ENCODE results near the gene SMIM15.
A peak's percentile ranks its signal among the peaks of the same experiment; 100 is the strongest.

SMIM15 gene

GRCh38 chr5:61177716-61178115 lies 15.4 kb upstream of the SMIM15 start:
- Histone ChIP-seq H3K9me3 (ENCODE audit: control extremely low read depth in 1 of 5, control insufficient read depth in 4 of 5, insufficient read depth in 2 of 5, low read depth in 1 of 5, low read length in 4 of 5) (no peaks in the 10 kb centered on the region), H3K4me1 (ENCODE audit: control extremely low read depth in 1 of 4, control insufficient read depth in 4 of 4, insufficient read depth in 4 of 4, low read length in 3 of 4) (peaks cover 0 to 18% (median 6%) of the 10 kb centered on the region in 4 experiments), H3K27me3 (replicated peaks in 2 of 5; ENCODE audit: control insufficient read depth in 4 of 5, insufficient read depth in 5 of 5, low read length in 4 of 5) (no peaks in the 10 kb centered on the region), H3K27ac (ENCODE audit: insufficient read depth in 1 of 2, low read depth in 1 of 2, low read length in 2 of 2, poor library complexity in 1 of 2, severe bottlenecking in 2 of 2) (no peak overlapping the region), H3K4me3 (ENCODE audit: control insufficient read depth in 1 of 7, extremely low read depth in 1 of 7, insufficient read depth in 4 of 7, low read depth in 2 of 7, low read length in 6 of 7) (no peak overlapping the region), H3K36me3 (ENCODE audit: control insufficient read depth in 4 of 4, insufficient read depth in 4 of 4, low read length in 3 of 4) (no peaks in the 10 kb centered on the region)
- CTCF ChIA-PET: interaction anchor here (1.0 to 1.1 kb wide), 2 partner anchors 9 to 126 kb away, joined by 4 to 6 read pairs; no protein-coding TSS in a partner anchor
- 98% methylated on average over 6 of the region's 7 CpGs for WGBS (ENCODE audit: insufficient coverage)
- no peak for DNase-seq
- POLR2A ChIA-PET: interaction anchor here (0.5 kb wide), 1 partner anchor 16 kb away, joined by 3 read pairs; no protein-coding TSS in a partner anchor

GRCh38 chr5:61177070-61177469 lies 14.8 kb upstream of the SMIM15 start:
- ChIA-PET CTCF (interaction anchor here (3.0 kb wide), 1 partner anchor 14 kb away, joined by 11 read pairs; the partner anchor contains the start of gene SMIM15), POLR2A (no interaction called here)
- Histone ChIP-seq H3K4me3 (ENCODE audit: control insufficient read depth in 1 of 7, extremely low read depth in 1 of 7, insufficient read depth in 4 of 7, low read depth in 2 of 7, low read length in 6 of 7) (no peak overlapping the region), H3K9me3 (ENCODE audit: control extremely low read depth in 1 of 5, control insufficient read depth in 4 of 5, insufficient read depth in 2 of 5, low read depth in 1 of 5, low read length in 4 of 5) (no peaks in the 10 kb centered on the region), H3K4me1 (ENCODE audit: control extremely low read depth in 1 of 4, control insufficient read depth in 4 of 4, insufficient read depth in 4 of 4, low read length in 3 of 4) (peaks cover 0 to 12% (median 2%) of the 10 kb centered on the region in 4 experiments), H3K27me3 (replicated peaks in 2 of 5; ENCODE audit: control insufficient read depth in 4 of 5, insufficient read depth in 5 of 5, low read length in 4 of 5) (no peaks in the 10 kb centered on the region), H3K27ac (ENCODE audit: insufficient read depth in 1 of 2, low read depth in 1 of 2, low read length in 2 of 2, poor library complexity in 1 of 2, severe bottlenecking in 2 of 2) (no peak overlapping the region), H3K36me3 (ENCODE audit: control insufficient read depth in 4 of 4, insufficient read depth in 4 of 4, low read length in 3 of 4) (no peaks in the 10 kb centered on the region)
- WGBS (ENCODE audit: insufficient coverage): 93% methylated on average over 3 of the region's 3 CpGs
- DNase-seq: no peak

GRCh38 chr5:61176631-61177030 lies 14.4 kb upstream of the SMIM15 start:
- WGBS (ENCODE audit: insufficient coverage): 100% methylated on average over 1 of the region's 3 CpGs
- POLR2A ChIA-PET: no interaction called here
- no peaks in the 10 kb centered on the region for H3K36me3 ChIP-seq (ENCODE audit: control insufficient read depth in 4 of 4, insufficient read depth in 4 of 4, low read length in 3 of 4)
- no peaks in the 10 kb centered on the region for H3K9me3 ChIP-seq (ENCODE audit: control extremely low read depth in 1 of 5, control insufficient read depth in 4 of 5, insufficient read depth in 2 of 5, low read depth in 1 of 5, low read length in 4 of 5)
- H3K27ac ChIP-seq (ENCODE audit: insufficient read depth in 1 of 2, low read depth in 1 of 2, low read length in 2 of 2, poor library complexity in 1 of 2, severe bottlenecking in 2 of 2): no peak overlapping the region
- no peak for DNase-seq
- H3K4me3 ChIP-seq (ENCODE audit: control insufficient read depth in 1 of 7, extremely low read depth in 1 of 7, insufficient read depth in 4 of 7, low read depth in 2 of 7, low read length in 6 of 7): no peak overlapping the region
- H3K27me3 ChIP-seq (replicated peaks in 2 of 5; ENCODE audit: control insufficient read depth in 4 of 5, insufficient read depth in 5 of 5, low read length in 4 of 5): no peaks in the 10 kb centered on the region
- H3K4me1 ChIP-seq (ENCODE audit: control extremely low read depth in 1 of 4, control insufficient read depth in 4 of 4, insufficient read depth in 4 of 4, low read length in 3 of 4): peaks cover 0 to 10% (median 2%) of the 10 kb centered on the region in 4 experiments
- CTCF ChIA-PET: interaction anchor here (1.5 to 3.0 kb wide), 2 partner anchors 10 to 13 kb away, joined by 4 to 11 read pairs; partner anchors contain the start of gene SMIM15

GRCh38 chr5:61171479-61171878 lies 9.2 kb upstream of the SMIM15 start:
- peaks cover 0 to 2% (median 0%) of the 10 kb centered on the region in 4 experiments for H3K4me1 ChIP-seq (ENCODE audit: control extremely low read depth in 1 of 4, control insufficient read depth in 4 of 4, insufficient read depth in 4 of 4, low read length in 3 of 4)
- H3K27ac ChIP-seq (ENCODE audit: insufficient read depth in 1 of 2, low read depth in 1 of 2, low read length in 2 of 2, poor library complexity in 1 of 2, severe bottlenecking in 2 of 2): no peak overlapping the region
- no peaks in the 10 kb centered on the region for H3K27me3 ChIP-seq (replicated peaks in 2 of 5; ENCODE audit: control insufficient read depth in 4 of 5, insufficient read depth in 5 of 5, low read length in 4 of 5)
- H3K36me3 ChIP-seq (ENCODE audit: control insufficient read depth in 4 of 4, insufficient read depth in 4 of 4, low read length in 3 of 4): no peaks in the 10 kb centered on the region
- DNase-seq: no peak
- CTCF ChIA-PET: interaction anchor here (1.4 kb wide), 1 partner anchor 11 kb away, joined by 4 read pairs; no protein-coding TSS in a partner anchor
- POLR2A ChIA-PET: no interaction called here
- WGBS (ENCODE audit: insufficient coverage): no CpG with 5 or more reads among the region's 1 CpG
- no peak overlapping the region for H3K4me3 ChIP-seq (ENCODE audit: control insufficient read depth in 1 of 7, extremely low read depth in 1 of 7, insufficient read depth in 4 of 7, low read depth in 2 of 7, low read length in 6 of 7)
- H3K9me3 ChIP-seq (ENCODE audit: control extremely low read depth in 1 of 5, control insufficient read depth in 4 of 5, insufficient read depth in 2 of 5, low read depth in 1 of 5, low read length in 4 of 5): no peaks in the 10 kb centered on the region

- Histone ChIP-seq H3K9me3 (ENCODE audit: control extremely low read depth in 1 of 5, control insufficient read depth in 4 of 5, insufficient read depth in 2 of 5, low read depth in 1 of 5, low read length in 4 of 5) (no peaks in the 10 kb centered on the region), H3K27ac (ENCODE audit: insufficient read depth in 1 of 2, low read depth in 1 of 2, low read length in 2 of 2, poor library complexity in 1 of 2, severe bottlenecking in 2 of 2) (no peak overlapping the region), H3K4me1 (ENCODE audit: control extremely low read depth in 1 of 4, control insufficient read depth in 4 of 4, insufficient read depth in 4 of 4, low read length in 3 of 4) (peaks cover 0 to 2% (median 0%) of the 10 kb centered on the region in 4 experiments), H3K27me3 (replicated peaks in 2 of 5; ENCODE audit: control insufficient read depth in 4 of 5, insufficient read depth in 5 of 5, low read length in 4 of 5) (no peaks in the 10 kb centered on the region), H3K4me3 (ENCODE audit: control insufficient read depth in 1 of 7, extremely low read depth in 1 of 7, insufficient read depth in 4 of 7, low read depth in 2 of 7, low read length in 6 of 7) (no peak overlapping the region), H3K36me3 (ENCODE audit: control insufficient read depth in 4 of 4, insufficient read depth in 4 of 4, low read length in 3 of 4) (no peaks in the 10 kb centered on the region)
- CTCF ChIA-PET: interaction anchor here (1.4 to 3.1 kb wide), 6 partner anchors 9 to 490 kb away, joined by 3 to 23 read pairs (median 6); no protein-coding TSS in a partner anchor
- POLR2A ChIA-PET: interaction anchor here (0.6 kb wide), 1 partner anchor 203 kb away, joined by 4 read pairs; no protein-coding TSS in a partner anchor
- WGBS (ENCODE audit: insufficient coverage): 93% methylated on average over 6 of the region's 8 CpGs
- DNase-seq: no peak
These were observed 6.7 kb upstream of the SMIM15 start for GRCh38 chr5:61168951-61169350.

GRCh38 chr5:61167382-61167781 lies 5.1 kb upstream of the SMIM15 start:
- Histone ChIP-seq H3K27me3 (replicated peaks in 2 of 5; ENCODE audit: control insufficient read depth in 4 of 5, insufficient read depth in 5 of 5, low read length in 4 of 5) (no peaks in the 10 kb centered on the region), H3K4me1 (ENCODE audit: control extremely low read depth in 1 of 4, control insufficient read depth in 4 of 4, insufficient read depth in 4 of 4, low read length in 3 of 4) (peaks cover 0 to 8% (median 6%) of the 10 kb centered on the region in 4 experiments), H3K27ac (ENCODE audit: insufficient read depth in 1 of 2, low read depth in 1 of 2, low read length in 2 of 2, poor library complexity in 1 of 2, severe bottlenecking in 2 of 2) (no peak overlapping the region), H3K9me3 (ENCODE audit: control extremely low read depth in 1 of 5, control insufficient read depth in 4 of 5, insufficient read depth in 2 of 5, low read depth in 1 of 5, low read length in 4 of 5) (peaks cover 0 to 2% (median 0%) of the 10 kb centered on the region in 5 experiments), H3K4me3 (ENCODE audit: control insufficient read depth in 1 of 7, extremely low read depth in 1 of 7, insufficient read depth in 4 of 7, low read depth in 2 of 7, low read length in 6 of 7) (no peak overlapping the region), H3K36me3 (ENCODE audit: control insufficient read depth in 4 of 4, insufficient read depth in 4 of 4, low read length in 3 of 4) (no peaks in the 10 kb centered on the region)
- 22% methylated on average over 2 of the region's 4 CpGs for WGBS (ENCODE audit: insufficient coverage)
- peak; percentile 53 to 73 (median 72) for DNase-seq
- ChIA-PET CTCF (interaction anchor here (1.1 to 3.1 kb wide), 5 partner anchors 13 to 1850 kb away, joined by 3 to 23 read pairs (median 3); no protein-coding TSS in a partner anchor), POLR2A (interaction anchor here (0.6 kb wide), 1 partner anchor 34 kb away, joined by 4 read pairs; no protein-coding TSS in a partner anchor)

- no peaks in the 10 kb centered on the region for H3K27me3 ChIP-seq (replicated peaks in 2 of 5; ENCODE audit: control insufficient read depth in 4 of 5, insufficient read depth in 5 of 5, low read length in 4 of 5)
- POLR2A ChIA-PET: interaction anchor here (1.6 kb wide), 1 partner anchor 168 kb away, joined by 6 read pairs; no protein-coding TSS in a partner anchor
- H3K27ac ChIP-seq (ENCODE audit: insufficient read depth in 1 of 2, low read depth in 1 of 2, low read length in 2 of 2, poor library complexity in 1 of 2, severe bottlenecking in 2 of 2): no peak overlapping the region
- CTCF ChIA-PET: interaction anchor here (0.9 to 2.9 kb wide), 8 partner anchors 9 to 494 kb away, joined by 3 to 11 read pairs (median 4); partner anchors contain the start of gene ZSWIM6
- peaks cover 3 to 20% (median 8%) of the 10 kb centered on the region in 4 experiments for H3K36me3 ChIP-seq (ENCODE audit: control insufficient read depth in 4 of 4, insufficient read depth in 4 of 4, low read length in 3 of 4)
- peaks cover 0 to 2% (median 0%) of the 10 kb centered on the region in 5 experiments for H3K9me3 ChIP-seq (ENCODE audit: control extremely low read depth in 1 of 5, control insufficient read depth in 4 of 5, insufficient read depth in 2 of 5, low read depth in 1 of 5, low read length in 4 of 5)
- DNase-seq: no peak
- peaks cover 7 to 26% (median 15%) of the 10 kb centered on the region in 4 experiments for H3K4me1 ChIP-seq (ENCODE audit: control extremely low read depth in 1 of 4, control insufficient read depth in 4 of 4, insufficient read depth in 4 of 4, low read length in 3 of 4)
- 96% methylated on average over 13 of the region's 13 CpGs for WGBS (ENCODE audit: insufficient coverage)
- no peak overlapping the region for H3K4me3 ChIP-seq (ENCODE audit: control insufficient read depth in 1 of 7, extremely low read depth in 1 of 7, insufficient read depth in 4 of 7, low read depth in 2 of 7, low read length in 6 of 7)
These were observed 1.6 kb upstream of the SMIM15 start for GRCh38 chr5:61163905-61164304.

Measured in common myeloid progenitor, CD34-positive (primary cell).